ENCODE results near the gene CKM.
"Not testable (repeated sequence)": the region's sequence is repeated elsewhere in the genome, so short reads cannot be mapped to it uniquely, and the experiment has no call there.

CKM gene

DNA sequence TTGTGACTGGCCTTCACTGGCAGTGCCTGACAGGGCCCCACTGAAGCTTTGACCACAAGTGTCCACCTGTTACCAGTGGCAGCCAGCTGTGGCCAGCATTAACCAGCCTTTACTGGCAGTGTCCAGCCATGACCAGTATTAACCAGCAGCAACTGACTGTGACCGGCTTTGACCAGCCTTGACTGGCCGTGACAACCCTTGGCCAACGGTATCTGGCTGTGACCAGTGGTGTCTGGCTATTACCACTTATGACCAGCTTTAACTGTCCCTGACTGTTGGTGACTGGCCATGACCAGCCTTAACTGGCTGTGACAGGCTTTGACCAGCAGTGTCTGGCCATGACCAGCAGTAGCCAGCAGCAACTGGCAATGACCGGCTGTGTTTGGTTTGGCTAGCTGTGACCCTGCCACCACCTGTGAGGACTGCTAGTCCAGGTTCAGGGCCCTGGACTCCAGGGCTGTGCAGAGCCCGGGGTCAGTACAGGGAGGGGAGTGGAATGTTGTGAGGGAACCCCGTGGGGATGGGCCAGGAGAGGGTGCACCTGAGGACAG lies 32.2 kb downstream of the CKM start:
- DNase-seq (ENCODE audit: low read depth) = no peak

DNA sequence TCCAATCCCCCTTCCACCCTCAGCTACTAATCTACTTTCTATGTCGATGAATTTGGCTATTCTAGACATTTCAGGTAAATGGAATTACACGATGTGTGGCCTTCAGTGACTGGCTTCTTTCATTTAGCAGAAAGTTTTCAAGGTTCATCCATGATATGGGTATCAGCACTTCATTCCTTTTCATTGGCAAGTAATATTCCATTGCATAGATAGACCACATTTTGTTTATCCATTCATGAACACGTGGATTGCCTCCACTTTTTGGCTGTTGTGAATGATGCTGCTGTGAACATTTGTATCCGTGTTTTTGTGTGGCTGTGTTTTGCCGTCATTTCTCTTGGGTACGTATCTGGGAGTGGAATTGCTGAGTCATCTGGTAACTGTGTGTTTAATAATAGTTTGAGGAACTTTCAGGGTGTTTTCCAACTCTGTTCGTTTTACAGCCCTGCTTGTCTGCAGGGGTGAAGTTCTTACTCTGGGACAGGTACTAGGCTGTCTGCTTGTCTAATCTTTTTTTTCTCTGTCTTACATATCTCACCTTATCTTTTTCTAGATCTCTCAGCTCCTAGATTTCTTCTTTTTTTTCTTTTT lies 39.1 kb downstream of the CKM start:
- DNase-seq (ENCODE audit: low read depth) = no peak

DNA sequence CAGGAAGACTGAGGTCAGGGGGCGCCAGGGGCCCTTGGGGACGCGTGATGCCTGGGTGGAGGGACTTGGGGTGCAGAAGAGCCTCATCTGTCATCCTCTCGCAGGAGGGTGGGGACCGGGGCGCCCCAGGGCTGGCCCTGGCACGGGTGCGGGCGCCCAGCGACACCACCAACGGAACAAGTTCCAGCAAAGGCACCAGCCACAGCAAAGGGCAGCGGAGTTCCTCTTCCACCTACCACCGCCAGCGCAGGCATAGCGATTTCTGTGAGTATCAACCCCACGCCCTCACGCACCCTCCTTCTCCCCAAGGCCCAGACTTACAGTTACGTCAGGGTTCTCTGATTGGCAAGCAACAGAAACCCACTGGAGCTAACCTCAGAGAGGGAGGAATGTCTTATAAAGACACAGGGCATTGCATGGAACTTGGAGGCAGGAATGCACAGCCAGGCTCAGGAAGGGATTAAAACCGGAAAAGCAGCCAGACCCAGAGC lies 42.2 kb downstream of the CKM start:
- DNase-seq (ENCODE audit: low read depth) = no peak

DNA sequence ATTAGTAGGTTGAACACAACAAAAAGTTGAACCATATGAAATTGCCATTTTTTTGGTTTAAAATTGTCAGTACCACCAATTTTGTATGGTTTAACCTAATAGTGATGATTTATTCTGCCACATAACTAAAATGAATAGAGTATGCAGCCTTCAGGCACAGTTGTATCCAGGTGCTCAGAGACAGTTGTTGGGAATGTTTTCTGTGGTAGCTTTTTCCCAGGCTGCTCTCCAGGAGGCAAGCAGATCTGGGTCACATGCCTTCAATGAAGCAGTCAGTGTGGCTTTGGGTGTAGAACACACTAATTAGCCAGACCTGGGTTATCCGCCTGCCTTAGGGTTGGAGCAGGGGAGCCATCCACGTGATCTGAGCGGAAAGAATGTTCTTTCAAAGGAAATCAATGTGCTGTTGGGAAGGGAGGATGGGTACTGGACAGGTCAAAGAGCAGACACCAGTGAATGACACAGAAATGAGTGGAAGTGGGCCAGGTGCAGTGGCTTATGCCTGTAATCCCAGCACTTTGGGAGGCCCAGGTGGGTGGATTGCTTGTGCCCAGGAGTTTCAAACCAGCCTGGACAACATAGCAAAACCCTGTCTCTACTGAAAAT lies 43.0 kb downstream of the CKM start:
- DNase-seq (ENCODE audit: low read depth) = no peak

DNA sequence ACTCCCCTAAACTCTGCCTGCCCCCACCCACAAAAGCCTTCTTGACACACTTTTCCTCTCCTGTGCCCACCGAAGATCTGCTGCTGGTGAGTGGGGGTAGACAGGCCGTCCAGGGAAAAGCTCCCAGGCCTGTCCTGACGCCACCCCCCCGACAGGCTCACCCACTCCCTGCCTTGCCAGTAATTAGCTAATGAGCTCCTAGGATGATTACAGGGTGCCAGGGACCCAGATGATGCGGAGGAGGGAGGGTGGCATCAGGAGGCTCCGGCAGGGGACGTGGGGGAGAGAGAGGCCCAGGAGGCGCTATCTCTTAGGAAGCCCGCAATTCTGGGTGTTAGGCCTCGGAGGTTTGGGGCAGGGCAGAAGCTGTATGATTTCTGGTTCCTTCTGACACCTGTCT lies 44.6 kb downstream of the CKM start:
- DNase-seq (ENCODE audit: low read depth) = no peak

DNA sequence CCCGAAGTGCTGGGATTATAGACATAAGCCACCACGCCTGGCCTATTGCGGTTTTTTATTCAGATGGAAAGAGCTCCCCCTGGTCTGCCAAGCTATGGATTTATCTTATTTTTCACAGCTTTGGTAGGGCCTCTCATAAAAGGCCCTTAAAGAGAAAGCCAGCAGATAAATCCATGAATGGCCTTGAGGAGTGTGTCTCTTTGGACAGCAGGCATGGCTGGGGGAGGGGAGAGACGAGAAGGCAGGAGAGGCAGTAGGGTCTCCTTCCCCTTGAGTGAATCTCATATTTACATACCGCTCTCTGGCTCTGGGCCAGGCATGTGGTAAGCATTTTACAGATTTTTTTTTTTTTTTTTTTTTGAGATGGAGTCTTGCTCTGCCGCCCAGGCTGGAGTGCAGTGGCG lies 46.4 kb downstream of the CKM start:
- no peak for DNase-seq (ENCODE audit: low read depth)

DNA sequence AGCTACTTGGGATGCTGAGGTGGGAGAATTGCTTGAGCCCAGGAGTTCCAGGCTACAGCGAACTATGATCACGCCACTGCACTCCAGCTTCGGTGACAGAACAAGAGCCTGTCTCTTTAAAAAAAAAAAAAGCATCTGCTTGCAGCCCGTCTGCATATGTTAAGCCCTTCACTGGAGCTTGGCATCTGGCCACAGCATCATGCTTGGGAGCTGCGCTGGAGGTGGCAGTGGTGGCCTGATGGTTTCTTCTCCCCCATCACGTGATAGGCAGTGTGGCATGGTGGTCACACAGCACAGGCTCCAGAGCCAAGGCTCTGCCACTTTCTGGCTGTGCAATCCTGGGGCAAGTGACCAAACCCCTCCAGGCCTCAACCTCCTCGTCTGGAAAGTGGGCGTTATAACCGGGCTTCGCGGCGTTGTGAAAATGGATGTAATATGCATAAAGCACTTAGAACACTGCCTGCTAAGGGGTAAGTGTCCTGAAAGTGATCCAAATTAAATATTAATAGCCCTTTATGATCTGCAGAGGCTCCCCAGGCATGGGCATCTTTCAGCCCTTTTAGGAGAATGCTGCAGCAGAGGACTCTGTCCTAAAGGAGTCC lies 47.2 kb downstream of the CKM start:
- no peak for DNase-seq (ENCODE audit: low read depth)

DNA sequence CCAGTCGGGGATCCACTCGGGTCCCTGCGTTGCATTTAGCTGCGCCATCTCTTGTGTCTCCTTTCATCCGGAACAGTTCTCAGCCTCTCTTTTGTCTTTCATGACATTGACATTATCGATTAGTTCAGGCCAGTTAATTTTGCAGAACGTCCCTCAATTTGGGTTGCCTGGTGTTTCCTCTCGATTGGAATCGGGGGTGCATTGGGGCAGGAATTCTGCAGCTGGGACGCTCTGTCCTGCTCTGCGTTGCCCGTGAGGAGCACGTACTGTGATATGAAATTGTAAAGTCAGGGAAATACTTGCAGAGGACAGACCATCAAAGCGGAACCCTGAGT lies 49.2 kb downstream of the CKM start:
- no peak for DNase-seq (ENCODE audit: low read depth)

DNA sequence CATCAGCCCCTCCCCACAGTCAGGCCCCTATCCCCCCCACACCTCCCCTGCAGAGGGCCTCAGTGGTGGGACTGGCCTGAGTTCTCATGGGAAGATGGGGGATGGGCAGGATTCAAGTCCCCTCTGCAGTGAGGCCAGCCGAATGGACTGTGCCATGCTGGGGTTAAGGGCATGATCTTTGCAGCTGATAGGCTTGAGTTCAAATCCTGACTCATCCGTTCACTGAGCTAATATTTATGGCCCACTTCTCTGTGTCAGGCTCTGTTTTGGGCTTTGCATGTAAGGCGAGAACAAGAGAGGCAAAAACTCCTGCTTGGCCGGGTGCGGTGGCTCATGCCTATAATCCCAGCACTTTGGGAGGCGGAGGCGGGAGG lies 51.0 kb downstream of the CKM start:
- no peak for DNase-seq (ENCODE audit: low read depth)

DNA sequence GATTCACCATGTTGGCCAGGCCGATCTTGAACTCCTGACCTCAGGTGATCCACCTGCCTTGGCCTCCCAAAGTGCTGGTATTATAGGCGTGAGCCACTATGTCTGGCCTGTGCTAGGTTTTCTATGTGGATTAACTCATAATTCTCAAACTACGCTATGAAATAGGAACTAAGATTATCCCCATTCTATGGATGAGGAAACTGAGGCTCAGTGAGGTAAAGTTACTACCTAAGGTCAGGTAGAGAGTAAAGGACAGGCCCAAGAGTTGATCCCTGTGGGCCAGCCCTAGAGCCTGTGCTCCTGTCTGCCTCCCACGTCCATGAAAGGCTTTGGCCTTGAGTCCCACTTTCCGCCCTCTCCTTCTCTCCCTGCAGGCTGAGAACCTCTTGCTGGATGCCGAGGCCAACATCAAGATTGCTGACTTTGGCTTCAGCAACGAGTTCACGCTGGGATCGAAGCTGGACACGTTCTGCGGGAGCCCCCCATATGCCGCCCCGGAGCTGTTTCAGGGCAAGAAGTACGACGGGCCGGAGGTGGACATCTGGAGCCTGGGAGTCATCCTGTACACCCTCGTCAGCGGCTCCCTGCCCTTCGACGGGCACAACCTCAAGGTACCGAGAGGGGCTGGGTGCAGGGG lies 51.5 kb downstream of the CKM start:
- no peak for DNase-seq (ENCODE audit: low read depth)

DNA sequence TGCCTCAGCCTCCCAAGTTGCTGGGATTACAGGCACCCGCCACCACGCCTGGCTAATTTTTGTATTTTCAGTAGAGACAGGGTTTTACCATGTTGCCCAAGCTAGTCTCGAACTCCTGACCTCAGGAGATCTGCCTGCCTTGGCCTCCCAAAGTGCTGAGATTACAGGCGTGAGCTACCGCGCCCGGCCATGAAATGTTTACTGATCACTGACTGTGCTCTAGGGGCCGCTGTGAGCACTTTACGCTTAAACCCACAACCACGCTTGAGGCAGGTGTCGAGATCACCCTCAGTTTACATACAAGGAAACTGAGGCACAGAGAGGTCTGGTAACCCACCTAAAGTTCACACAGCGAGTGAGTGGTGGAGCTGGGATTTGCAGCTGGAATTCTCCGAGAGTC lies 52.7 kb downstream of the CKM start:
- DNase-seq (ENCODE audit: low read depth) = not testable (repeated sequence)

DNA sequence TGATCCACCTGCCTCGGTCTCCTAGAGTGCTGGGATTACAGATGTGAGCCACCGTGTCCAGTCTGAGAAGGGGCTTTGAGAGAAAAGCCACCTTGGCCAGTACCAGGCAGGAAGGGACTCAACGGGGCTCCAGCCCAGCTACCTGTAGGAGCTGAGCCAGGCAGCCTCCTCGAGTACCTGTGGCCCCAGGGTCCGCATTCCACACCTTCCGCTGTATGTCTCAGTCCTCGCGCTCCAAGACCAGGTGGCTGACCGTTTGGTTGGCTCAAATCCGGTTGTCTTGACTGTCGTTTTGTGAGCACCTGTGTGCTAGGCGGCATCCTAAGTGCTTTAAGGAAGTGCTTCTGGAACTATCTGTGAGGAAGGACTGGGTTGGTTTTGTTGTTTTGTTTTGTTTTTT lies 55.4 kb downstream of the CKM start:
- no peak for DNase-seq (ENCODE audit: low read depth)

DNA sequence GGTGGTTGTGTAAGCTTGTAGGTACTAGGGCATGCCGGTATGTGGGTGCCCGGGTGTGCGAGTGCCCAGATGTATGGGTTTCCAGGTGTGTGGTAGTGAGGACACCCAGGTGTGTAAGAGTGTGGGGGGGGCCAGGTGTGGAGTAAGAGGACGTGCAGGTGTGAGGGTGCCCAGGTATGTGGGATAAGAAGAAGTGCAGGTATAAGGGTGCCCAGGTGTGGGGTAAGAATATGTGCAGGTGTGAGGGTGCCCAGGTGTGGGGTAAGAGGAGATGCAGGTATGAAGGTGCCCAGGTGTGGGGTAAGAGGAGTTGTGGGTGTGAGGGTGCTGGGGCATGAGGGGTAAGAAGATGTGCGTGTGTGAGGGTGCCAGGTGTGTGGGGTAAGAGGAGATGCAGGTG lies 57.3 kb downstream of the CKM start:
- no peak for DNase-seq (ENCODE audit: low read depth)

DNA sequence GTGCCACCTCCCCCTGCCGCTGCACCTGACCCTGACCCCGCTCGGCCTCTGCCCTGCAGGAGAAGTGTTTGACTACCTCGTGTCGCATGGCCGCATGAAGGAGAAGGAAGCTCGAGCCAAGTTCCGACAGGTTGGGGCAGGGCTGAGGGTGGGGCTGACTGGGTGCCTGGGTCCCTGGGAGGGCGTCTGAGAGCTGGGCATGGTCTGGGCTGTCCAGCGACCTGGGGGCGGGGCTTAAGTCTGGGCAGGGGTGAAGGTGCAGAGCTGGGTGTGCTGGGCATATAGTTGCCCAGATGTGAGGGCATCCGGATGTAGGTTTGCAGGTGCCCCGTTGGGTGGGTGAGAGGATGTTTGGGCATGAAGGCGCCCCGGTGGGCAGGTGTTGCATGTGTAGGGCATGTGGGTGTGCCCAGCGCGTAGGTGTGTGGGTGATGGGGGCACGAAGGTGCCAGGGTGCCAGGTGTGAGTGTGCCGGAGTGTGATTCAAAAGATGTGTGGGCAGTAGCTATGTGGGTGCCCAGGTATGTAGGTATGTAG lies 57.8 kb downstream of the CKM start:
- no peak for DNase-seq (ENCODE audit: low read depth)

DNA sequence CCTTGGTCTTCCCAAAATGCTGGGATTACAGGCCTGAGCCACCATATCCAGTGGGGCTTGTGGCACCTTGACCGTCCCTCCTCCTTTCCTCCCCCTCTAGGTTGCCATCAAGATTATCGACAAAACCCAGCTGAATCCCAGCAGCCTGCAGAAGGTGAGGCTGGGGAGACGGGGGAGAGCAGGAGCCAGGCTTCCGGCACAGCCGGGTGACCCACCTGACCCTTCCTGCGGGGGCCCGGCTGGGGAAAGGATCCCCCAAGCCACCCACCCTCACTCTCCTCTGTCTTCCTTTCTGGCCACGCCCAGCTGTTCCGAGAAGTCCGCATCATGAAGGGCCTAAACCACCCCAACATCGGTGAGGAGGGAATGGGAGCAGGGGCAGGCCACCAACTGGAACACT lies 59.7 kb downstream of the CKM start:
- no peak for DNase-seq (ENCODE audit: low read depth)

DNA sequence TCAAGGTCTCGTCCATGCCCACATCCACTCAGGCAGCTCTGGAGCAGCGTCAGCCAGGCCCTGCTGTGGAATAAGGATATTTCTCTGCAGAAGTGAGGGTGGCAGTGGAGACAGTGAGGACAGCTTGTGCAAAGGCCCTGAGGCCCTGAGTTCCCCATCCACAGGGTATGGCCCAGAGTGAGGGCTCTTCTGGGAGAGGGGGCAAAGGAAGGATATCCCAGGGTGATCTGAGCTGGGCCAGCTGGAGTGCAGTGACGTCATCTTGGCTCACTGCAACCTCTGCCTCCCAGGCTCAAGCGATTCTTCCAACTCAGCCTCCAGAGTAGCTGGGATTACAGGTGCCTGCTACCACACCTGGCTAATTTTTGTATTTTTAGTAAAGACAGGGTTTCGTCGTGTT lies 60.1 kb downstream of the CKM start:
- no peak for DNase-seq (ENCODE audit: low read depth)

DNA sequence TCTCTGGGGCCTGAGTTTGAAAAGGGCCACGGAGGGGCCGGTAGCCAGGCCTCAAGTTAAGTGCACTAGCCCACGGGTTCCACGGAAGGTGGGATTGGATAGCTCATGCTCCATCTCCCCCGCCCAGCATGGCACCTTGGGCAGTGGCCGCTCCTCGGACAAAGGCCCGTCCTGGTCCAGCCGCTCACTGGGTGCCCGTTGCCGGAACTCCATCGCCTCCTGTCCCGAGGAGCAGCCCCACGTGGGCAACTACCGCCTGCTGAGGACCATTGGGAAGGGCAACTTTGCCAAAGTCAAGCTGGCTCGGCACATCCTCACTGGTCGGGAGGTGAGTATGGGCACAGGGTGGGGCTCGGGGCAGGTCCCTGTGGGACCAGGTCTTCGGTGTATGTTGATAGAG lies 63.8 kb downstream of the CKM start:
- DNase-seq (ENCODE audit: low read depth) = no peak

DNA sequence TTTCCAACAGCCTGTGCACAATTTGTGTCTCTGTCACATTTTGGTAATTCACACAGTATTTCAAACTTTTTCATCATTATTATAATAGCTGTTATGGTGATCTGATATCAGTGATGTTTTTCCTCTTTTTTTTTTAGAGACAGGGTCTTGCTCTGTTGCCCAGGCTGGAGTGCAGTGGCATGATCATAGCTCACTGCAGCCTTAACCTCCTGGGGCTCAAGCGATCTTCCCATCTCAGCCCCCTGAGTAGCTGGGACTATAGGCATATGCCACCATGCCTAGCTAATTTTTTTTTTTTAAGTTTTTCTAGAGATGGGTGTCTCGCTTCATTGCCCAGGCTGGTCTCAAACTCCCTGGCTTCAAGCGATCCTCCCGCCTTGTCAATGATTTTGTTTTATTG lies 65.8 kb downstream of the CKM start:
- no peak for DNase-seq (ENCODE audit: low read depth)

Data from activated gamma-delta T cell treated with anti-CD3 and anti-CD28 coated beads, Interleukin-2, amount 50 U/mL, for 16 hours (primary cell).